HG03354 (cell line): ENCODE data around the gene TVP23A.
A peak's percentile ranks its signal among the peaks of the same experiment; 100 is the strongest.
"Not testable (repeated sequence)": the region's sequence is repeated elsewhere in the genome, so short reads cannot be mapped to it uniquely, and the experiment has no call there.

Experiments used
- ATAC-seq: cut with Tn5 transposase; IDR thresholded peaks from one replicate; pipeline ENCODE4 v1.9.1; 2021; ENCODE audit warnings: mild to moderate bottlenecking; ENCODE audit not compliant: unreplicated experiment, poor library complexity, severe bottlenecking

Gene TVP23A

GRCh38 chr16:10838621-10839278 is 20.2 kb upstream of the TVP23A start:
- ATAC-seq, result no peak

- no peak for ATAC-seq
These were observed 17.7 kb upstream of the TVP23A start for GRCh38 chr16:10836174-10836853.

- ATAC-seq, result peak; percentile 72
These were observed 16.8 kb upstream of the TVP23A start for GRCh38 chr16:10835281-10835931.

- ATAC-seq, result no peak
These were observed 16.2 kb upstream of the TVP23A start for GRCh38 chr16:10834766-10835165.

- no peak for ATAC-seq
These were observed 15.5 kb upstream of the TVP23A start for GRCh38 chr16:10834130-10834529.

GRCh38 chr16:10833271-10833670 is 14.7 kb upstream of the TVP23A start:
- no peak for ATAC-seq

- no peak for ATAC-seq
These were observed 13.6 kb upstream of the TVP23A start for GRCh38 chr16:10831894-10832886.

- not testable (repeated sequence) for ATAC-seq
These were observed 11.6 kb upstream of the TVP23A start for GRCh38 chr16:10830240-10830639.

- not testable (repeated sequence) for ATAC-seq
These were observed 10.9 kb upstream of the TVP23A start for GRCh38 chr16:10829390-10830098.

GRCh38 chr16:10828851-10829366 is 10.3 kb upstream of the TVP23A start:
- no peak for ATAC-seq

GRCh38 chr16:10827691-10828341 is 9.2 kb upstream of the TVP23A start:
- no peak for ATAC-seq

GRCh38 chr16:10824111-10824893 is 5.7 kb upstream of the TVP23A start:
- no peak for ATAC-seq

GRCh38 chr16:10822702-10823101 is 4.1 kb upstream of the TVP23A start:
- no peak for ATAC-seq

- ATAC-seq, result no peak
These were observed 2.0 kb upstream of the TVP23A start for GRCh38 chr16:10820546-10820945.

GRCh38 chr16:10817514-10817913 is 1.1 kb downstream of the TVP23A start:
- ATAC-seq, result no peak

- ATAC-seq, result no peak
These were observed 5.5 kb downstream of the TVP23A start for GRCh38 chr16:10813099-10813455.

- ATAC-seq, result peak; percentile 81
These were observed 6.1 kb downstream of the TVP23A start for GRCh38 chr16:10812312-10813098.
